IMR-90 (cell line): Measurements from ENCODE around the gene SLC4A2. TPM values are rescaled to one million over a fixed set of nuclear protein-coding genes. Genes with fewer than 3 reads are reported as not detected.

Experiments used
- ATAC-seq: fragments of 200-7000 bp; cut with Tn5 transposase; 2 replicates; pipeline ENCODE4 v1.9.1; 2020; ENCODE audit warnings: low read depth, mild to moderate bottlenecking, moderate library complexity
- BruUV-seq: library from RNA; stranded (reverse); fragments of 400-500 nt; replicated peaks from 2 replicates; lab custom pipeline; 2021; lab: Mats Ljungman, UMichigan
- CTCF ChIA-PET: fragments of 300-600 bp; formaldehyde crosslinking; extraction: SDS; loops from one replicate; lab custom pipeline; 2021; ENCODE audit warnings: antibody characterized with exemption; lab: Yijun Ruan, JAX
- POLR2A ChIA-PET: fragments of 300-600 bp; sonication (Branson Sonifier 250); formaldehyde crosslinking; loops from one replicate; lab custom pipeline; 2022; ENCODE audit warnings: antibody characterized with exemption; ENCODE audit not compliant: unreplicated experiment; lab: Charles Lee
- DNase-seq: peaks from one replicate; pipeline ENCODE4 v3.0.0; 2013
- H2AFZ ChIP-seq: replicated peaks from 2 replicates; pipeline ENCODE3; 2013; ENCODE audit warnings: low read length, mild to moderate bottlenecking; ENCODE audit not compliant: poor library complexity
- H2AK5ac ChIP-seq: 2 replicates; pipeline ENCODE4 v1.6.1; 2013; ENCODE audit warnings: low read depth, low read length, inconsistent platforms
- H2AK9ac ChIP-seq: replicated peaks from 2 replicates; pipeline ENCODE3; 2013; ENCODE audit warnings: mild to moderate bottlenecking, low read depth, low read length, moderate library complexity; ENCODE audit not compliant: poor library complexity
- H2BK120ac ChIP-seq: 2 replicates; pipeline ENCODE4 v1.6.1; 2013; ENCODE audit warnings: low read depth, low read length, inconsistent platforms
- H2BK15ac ChIP-seq: 3 replicates; pipeline ENCODE4 v1.6.1; 2013; ENCODE audit warnings: low read depth, low read length, inconsistent platforms
- H2BK20ac ChIP-seq: 2 replicates; pipeline ENCODE4 v1.6.1; 2013; ENCODE audit warnings: low read depth, mild to moderate bottlenecking, inconsistent platforms, low read length, moderate library complexity
- H2BK5ac ChIP-seq: 2 replicates; pipeline ENCODE4 v1.6.1; 2013; ENCODE audit warnings: mild to moderate bottlenecking, low read depth, low read length, inconsistent platforms; ENCODE audit not compliant: poor library complexity, severe bottlenecking
- H3K14ac ChIP-seq: replicated peaks from 2 replicates; pipeline ENCODE4 v1.6.1; 2013; ENCODE audit warnings: low read depth, low read length, inconsistent platforms
- H3K18ac ChIP-seq: 2 replicates; pipeline ENCODE4 v1.6.1; 2013; ENCODE audit warnings: low read depth, low read length, control low read depth
- H3K23ac ChIP-seq: 2 replicates; pipeline ENCODE4 v1.6.1; 2013; ENCODE audit warnings: low read depth, low read length, inconsistent platforms
- H3K27ac ChIP-seq: 2 replicates; pipeline ENCODE4 v1.5.1; 2013; ENCODE audit warnings: mild to moderate bottlenecking, control low read depth, low read length; ENCODE audit not compliant: insufficient read depth
- H3K27me3 ChIP-seq: 2 replicates; pipeline ENCODE4 v1.6.1; 2013; ENCODE audit warnings: low read length; ENCODE audit not compliant: control insufficient read depth, insufficient read depth
- H3K36me3 ChIP-seq: 2 replicates; pipeline ENCODE4 v1.6.1; 2013; ENCODE audit warnings: low read length, mixed read lengths; ENCODE audit not compliant: control insufficient read depth, insufficient read depth
- H3K4ac ChIP-seq: 2 replicates; pipeline ENCODE4 v1.6.1; 2013; ENCODE audit warnings: low read depth, low read length, inconsistent platforms
- H3K4me1 ChIP-seq: 2 replicates; pipeline ENCODE4 v1.6.1; 2013; ENCODE audit warnings: low read length, mixed read lengths; ENCODE audit not compliant: control insufficient read depth, insufficient read depth
- H3K4me2 ChIP-seq: 2 replicates; pipeline ENCODE4 v1.6.1; 2013; ENCODE audit warnings: low read depth, mild to moderate bottlenecking, control low read depth, low read length, moderate library complexity
- H3K4me3 ChIP-seq: 2 replicates; pipeline ENCODE4 v1.5.1; 2013; ENCODE audit warnings: low read depth, mild to moderate bottlenecking, control low read depth, low read length, moderate library complexity; ENCODE audit not compliant: insufficient read depth
- H3K56ac ChIP-seq: 2 replicates; pipeline ENCODE4 v1.6.1; 2013; ENCODE audit warnings: low read length, inconsistent platforms; ENCODE audit not compliant: insufficient read depth; ENCODE audit errors: extremely low read depth
- H3K79me1 ChIP-seq, 2 experiments: 2 replicates each; pipeline ENCODE4 v1.6.1; 2013; ENCODE audit warnings: low read length in 2 of 2, inconsistent platforms in 1 of 2, low read depth in 1 of 2
- H3K9ac ChIP-seq: 2 replicates; pipeline ENCODE4 v1.6.1; 2013; ENCODE audit warnings: low read depth, low read length, control low read depth
- H3K9me1 ChIP-seq: 2 replicates; pipeline ENCODE4 v1.6.1; 2013; ENCODE audit warnings: low read length, inconsistent platforms; ENCODE audit not compliant: insufficient read depth
- H3K9me3 ChIP-seq: 2 replicates; pipeline ENCODE4 v1.6.1; 2013; ENCODE audit warnings: low read length; ENCODE audit not compliant: control insufficient read depth, insufficient read depth
- H4K20me1 ChIP-seq: 2 replicates; pipeline ENCODE4 v1.6.1; 2013; ENCODE audit warnings: low read length, inconsistent platforms; ENCODE audit not compliant: insufficient read depth
- H4K5ac ChIP-seq: 2 replicates; pipeline ENCODE4 v1.6.1; 2013; ENCODE audit warnings: mild to moderate bottlenecking, low read depth, low read length, control low read depth
- H4K8ac ChIP-seq, 2 experiments: 2 replicates each; pipeline ENCODE4 v1.6.1; 2013; ENCODE audit warnings: low read depth in 2 of 2, low read length in 2 of 2, control low read depth in 1 of 2, inconsistent platforms in 1 of 2
- H4K91ac ChIP-seq: 2 replicates; pipeline ENCODE4 v1.6.1; 2013; ENCODE audit warnings: low read depth, low read length, inconsistent platforms; ENCODE audit not compliant: insufficient read depth
- BHLHE40 ChIP-seq: fragments of 150-350 bp; IDR thresholded peaks from 2 replicates; pipeline ENCODE4 v1.6.1; 2016; ENCODE audit warnings: mild to moderate bottlenecking, low read depth, low read length
- CHD1 ChIP-seq: IDR thresholded peaks from 2 replicates; pipeline ENCODE4 v1.6.1; 2012; ENCODE audit warnings: low read depth, low read length, improper control_type of control experiment
- FOS ChIP-seq: fragments of 150-350 bp; IDR thresholded peaks from 2 replicates; pipeline ENCODE4 v1.6.1; 2016; ENCODE audit warnings: low read depth, low read length
- MXI1 ChIP-seq: IDR thresholded peaks from 2 replicates; pipeline ENCODE4 v1.6.1; 2012; ENCODE audit warnings: low read depth, mild to moderate bottlenecking, low read length, moderate library complexity, borderline replicate concordance
- NFE2L2 ChIP-seq: fragments of 150-350 bp; IDR thresholded peaks from 2 replicates; pipeline ENCODE4 v1.6.1; 2016; ENCODE audit warnings: low read depth, mild to moderate bottlenecking, low read length
- POLR2A ChIP-seq: IDR thresholded peaks from 2 replicates; pipeline ENCODE4 v1.6.1; 2012; ENCODE audit warnings: mild to moderate bottlenecking, low read depth, low read length
- WGBS, 2 experiments: methylation state at CpG; one replicate each; pipeline versions ENCODE4 v1.1.5 to v1.1.7; 2013; ENCODE audit warnings: missing lambda C conversion rate in 2 of 2; ENCODE audit not compliant: insufficient read length in 1 of 2; ENCODE audit errors: extremely low coverage in 2 of 2; 5-methylcytosine and 5-hydroxymethylcytosine counted together
- dilution Hi-C: fragments of 300-500 bp; cut with HindIII; formaldehyde crosslinking; loops from one replicate; pipeline ENCODE4 v1.14.3; 2018; ENCODE audit warnings: low sequenced_read_pairs; ENCODE audit not compliant: unreplicated experiment
- in situ Hi-C: fragments of 300-500 bp; cut with MboI; formaldehyde crosslinking; loops from 3 replicates; pipeline ENCODE4 v1.14.3; 2019; ENCODE audit warnings: low sequenced_read_pairs, inconsistent platforms, mixed read lengths
- intact Hi-C: fragments of 100-400 bp; cut with micrococcal nuclease; formaldehyde crosslinking; loops from 2 replicates; pipeline ENCODE4 v1.10.0; 2022
- polyA plus RNA-seq, 3 experiments: library from polyadenylated mRNA; depleted of rRNA; stranded (reverse); fragments of >200 nt; gene quantifications; 2 replicates each; pipeline ENCODE4 v1.2.3, GENCODE V29; 2012; ENCODE audit warnings: low replicate concordance in 1 of 3
- total RNA-seq: library from RNA; depleted of rRNA; stranded (reverse); fragments of >200 nt; gene quantifications from 2 replicates; pipeline ENCODE4 v1.2.3, GENCODE V29; 2012
- TF ChIP-seq, protein P1 (sequence below): conservative IDR thresholded peaks from 2 replicates; pipeline ENCODE4 v1.5.1; 2012; ENCODE audit warnings: mild to moderate bottlenecking, low read depth, low read length, improper control_type of control experiment
- TF ChIP-seq, protein P2 (sequence below): fragments of 150-350 bp; IDR thresholded peaks from 2 replicates; pipeline ENCODE4 v1.6.1; 2017; ENCODE audit warnings: mild to moderate bottlenecking, antibody characterized with exemption, low read length, low read depth

The SLC4A2 gene
- total and polyA plus RNA-seq, 2 of the 4 experiments (the other 2 are of a cell fraction) = 29.6 to 91.0 TPM

DNA sequence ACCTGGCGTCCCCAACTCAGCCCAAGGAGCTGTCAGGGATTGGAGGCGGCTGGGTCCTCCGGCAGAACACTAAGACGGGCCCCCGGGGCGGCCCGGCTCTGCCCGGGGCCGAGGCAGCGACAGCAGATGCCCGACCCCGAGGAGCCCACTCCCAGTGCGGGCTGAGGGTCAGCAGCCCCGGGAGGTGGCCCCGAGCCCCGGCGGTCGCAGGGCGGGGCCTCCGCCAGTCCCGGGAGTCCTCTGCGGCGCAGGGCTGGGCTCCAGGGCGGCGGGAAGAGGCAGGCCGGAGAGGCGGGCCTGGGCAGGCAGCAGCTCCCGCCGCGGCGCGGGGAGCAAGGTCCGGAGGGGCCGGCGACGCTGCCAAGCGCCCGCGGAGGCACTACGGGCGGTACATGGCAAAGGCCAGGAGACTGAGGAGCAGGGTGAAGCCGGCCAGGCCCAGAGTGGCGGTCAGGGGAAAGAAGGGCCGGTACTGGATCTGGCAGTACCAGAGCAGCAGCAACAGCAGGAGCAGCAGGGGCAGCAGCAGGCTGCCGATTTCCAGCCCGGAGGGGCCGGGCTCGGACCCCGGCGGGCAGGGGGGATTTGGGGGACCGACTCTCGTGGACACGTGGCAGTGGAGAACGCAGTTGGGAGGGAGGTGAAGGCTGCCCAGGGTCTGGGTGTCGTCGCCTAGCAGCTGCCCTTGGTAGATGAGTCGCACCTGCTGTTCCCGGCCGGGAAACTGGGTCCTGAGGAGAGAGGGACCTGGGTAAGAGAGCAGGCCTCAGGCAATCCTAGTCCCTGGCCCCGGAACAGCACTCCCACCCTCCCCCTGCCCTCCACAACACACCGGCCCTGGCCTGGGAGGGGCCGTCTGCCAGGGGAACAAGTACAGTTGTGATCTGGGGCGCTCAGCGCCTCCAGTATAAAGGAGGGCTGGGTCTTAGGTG, 22.0 kb downstream of the SLC4A2 start:
- Histone ChIP-seq H2BK20ac (no peak overlapping the region), H3K9me1 (peaks cover 6% of the 10 kb centered on the region; the same call in 1 of the 2 replicates), H2AK5ac (peak overlapping the region; percentile 80), H2BK15ac (0 out of 3 replicates have a peak overlapping the region, but pooled peaks have one; percentile 61), H4K5ac (no peak overlapping the region), H3K27ac (peak overlapping the region; percentile 62), H3K27me3 (no peaks in the 10 kb centered on the region), H3K4me3 (no peak overlapping the region), H4K20me1 (peaks cover 11% of the 10 kb centered on the region; the same call in 1 of the 2 replicates), H2AFZ (peak overlapping the region; percentile 84), H3K36me3 (peaks cover 16% of the 10 kb centered on the region; the same call in 1 of the 2 replicates), H4K91ac (peak overlapping the region; percentile 89), H3K79me1 (peaks cover 12 to 53% of the 10 kb centered on the region in 2 experiments; a peak in 3 of 4 replicates), H3K18ac (no peak overlapping the region), H2AK9ac (peak overlapping the region; percentile 90), H3K9me3 (no peaks in the 10 kb centered on the region), H3K4ac (peak overlapping the region; percentile 89), H3K9ac (peak overlapping the region; percentile 48), H2BK5ac (peak overlapping the region; percentile 42), H3K23ac (0 out of 2 replicates have a peak overlapping the region, but pooled peaks have one; percentile 70), H3K4me2 (peak overlapping the region; percentile 71; the same call in 1 of the 2 replicates), H3K4me1 (peaks cover 25% of the 10 kb centered on the region), H4K8ac (peak overlapping the region; percentile 55 to 89; a peak in 2 of 4 replicates), H3K14ac (peak overlapping the region; percentile 37; the same call in 1 of the 2 replicates), H2BK120ac (no peak overlapping the region; the same call in 1 of the 2 replicates), H3K56ac (peak overlapping the region; percentile 51; the same call in 1 of the 2 replicates)
- TF ChIP-seq, protein P1, sequence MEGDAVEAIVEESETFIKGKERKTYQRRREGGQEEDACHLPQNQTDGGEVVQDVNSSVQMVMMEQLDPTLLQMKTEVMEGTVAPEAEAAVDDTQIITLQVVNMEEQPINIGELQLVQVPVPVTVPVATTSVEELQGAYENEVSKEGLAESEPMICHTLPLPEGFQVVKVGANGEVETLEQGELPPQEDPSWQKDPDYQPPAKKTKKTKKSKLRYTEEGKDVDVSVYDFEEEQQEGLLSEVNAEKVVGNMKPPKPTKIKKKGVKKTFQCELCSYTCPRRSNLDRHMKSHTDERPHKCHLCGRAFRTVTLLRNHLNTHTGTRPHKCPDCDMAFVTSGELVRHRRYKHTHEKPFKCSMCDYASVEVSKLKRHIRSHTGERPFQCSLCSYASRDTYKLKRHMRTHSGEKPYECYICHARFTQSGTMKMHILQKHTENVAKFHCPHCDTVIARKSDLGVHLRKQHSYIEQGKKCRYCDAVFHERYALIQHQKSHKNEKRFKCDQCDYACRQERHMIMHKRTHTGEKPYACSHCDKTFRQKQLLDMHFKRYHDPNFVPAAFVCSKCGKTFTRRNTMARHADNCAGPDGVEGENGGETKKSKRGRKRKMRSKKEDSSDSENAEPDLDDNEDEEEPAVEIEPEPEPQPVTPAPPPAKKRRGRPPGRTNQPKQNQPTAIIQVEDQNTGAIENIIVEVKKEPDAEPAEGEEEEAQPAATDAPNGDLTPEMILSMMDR = no peak
- TF ChIP-seq CHD1 (no peak), NFE2L2 (no peak), MXI1 (no peak), BHLHE40 (no peak), FOS (no peak), POLR2A (no peak)
- TF ChIP-seq, protein P2, sequence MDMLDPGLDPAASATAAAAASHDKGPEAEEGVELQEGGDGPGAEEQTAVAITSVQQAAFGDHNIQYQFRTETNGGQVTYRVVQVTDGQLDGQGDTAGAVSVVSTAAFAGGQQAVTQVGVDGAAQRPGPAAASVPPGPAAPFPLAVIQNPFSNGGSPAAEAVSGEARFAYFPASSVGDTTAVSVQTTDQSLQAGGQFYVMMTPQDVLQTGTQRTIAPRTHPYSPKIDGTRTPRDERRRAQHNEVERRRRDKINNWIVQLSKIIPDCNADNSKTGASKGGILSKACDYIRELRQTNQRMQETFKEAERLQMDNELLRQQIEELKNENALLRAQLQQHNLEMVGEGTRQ = no peak
- ChIA-PET CTCF (no interaction called here), POLR2A (interaction anchor here (0.5 to 1.0 kb wide), 2 partner anchors 13 to 19 kb away, joined by 3 to 7 read pairs; no protein-coding TSS in a partner anchor)
- intact Hi-C loops = loop anchor here (2.0 kb wide), 1 partner anchor 23 kb away; the partner anchor contains the start of gene SLC4A2
- DNase-seq (no peak), ATAC-seq (peak; percentile 0)
- dilution Hi-C loops = no loop called here
- no TSS peak for BruUV-seq
- WGBS, 2 experiments = 8% methylated on average over 28 of the region's 64 CpGs; no CpG with 5 or more reads in 1 of the 2 experiments
- in situ Hi-C loops = no loop called here
